Mesendoderm (in vitro differentiated cells): ENCODE results near the gene ACBD6.

Experiments
- DNase-seq: peaks from one replicate; pipeline ENCODE4 v3.0.0; 2013
- H2AK5ac ChIP-seq: 2 replicates; pipeline ENCODE4 v1.6.1; 2013; ENCODE audit warnings: low read length, inconsistent platforms
- H2BK120ac ChIP-seq: 2 replicates; pipeline ENCODE4 v1.6.1; 2013; ENCODE audit warnings: low read depth, mild to moderate bottlenecking, low read length, moderate library complexity, mixed read lengths
- H2BK15ac ChIP-seq: replicated peaks from 2 replicates; pipeline ENCODE4 v1.6.1; 2013; ENCODE audit warnings: low read depth, mild to moderate bottlenecking, moderate library complexity
- H2BK5ac ChIP-seq: 2 replicates; pipeline ENCODE4 v1.6.1; 2013; ENCODE audit warnings: low read length, inconsistent platforms
- H3K18ac ChIP-seq: 2 replicates; pipeline ENCODE4 v1.6.1; 2013; ENCODE audit warnings: mild to moderate bottlenecking, low read length, mixed read lengths
- H3K23ac ChIP-seq: one replicate; pipeline ENCODE4 v1.6.1; 2013; ENCODE audit warnings: low read length
- H3K27ac ChIP-seq: 2 replicates; pipeline ENCODE4 v1.5.1; 2013; ENCODE audit warnings: low read depth, mild to moderate bottlenecking, inconsistent platforms, low read length, moderate library complexity
- H3K27me3 ChIP-seq: 2 replicates; pipeline ENCODE4 v1.6.1; 2013; ENCODE audit warnings: low read length, control low read depth, mild to moderate bottlenecking, inconsistent platforms; ENCODE audit not compliant: insufficient read depth, poor library complexity
- H3K36me3 ChIP-seq: 2 replicates; pipeline ENCODE4 v1.6.1; 2013; ENCODE audit warnings: low read length, inconsistent platforms; ENCODE audit not compliant: control insufficient read depth, insufficient read depth
- H3K4ac ChIP-seq: one replicate; pipeline ENCODE4 v1.6.1; 2013; ENCODE audit warnings: low read depth, mild to moderate bottlenecking, low read length, moderate library complexity
- H3K4me1 ChIP-seq: 2 replicates; pipeline ENCODE4 v1.6.1; 2013; ENCODE audit warnings: low read depth, low read length, inconsistent platforms; ENCODE audit not compliant: control insufficient read depth
- H3K4me2 ChIP-seq: 2 replicates; pipeline ENCODE4 v1.6.1; 2013; ENCODE audit warnings: low read length
- H3K4me3 ChIP-seq: 2 replicates; pipeline ENCODE4 v1.5.1; 2013; ENCODE audit warnings: mild to moderate bottlenecking, low read length
- H3K56ac ChIP-seq: one replicate; pipeline ENCODE4 v1.6.1; 2013; ENCODE audit warnings: low read length
- H3K79me1 ChIP-seq: 2 replicates; pipeline ENCODE4 v1.6.1; 2013; ENCODE audit warnings: low read length, inconsistent platforms
- H3K79me2 ChIP-seq: 2 replicates; pipeline ENCODE4 v1.6.1; 2013; ENCODE audit warnings: mild to moderate bottlenecking, low read length; ENCODE audit not compliant: control insufficient read depth, insufficient read depth
- H3K9ac ChIP-seq: 2 replicates; pipeline ENCODE4 v1.6.1; 2013; ENCODE audit warnings: low read length, inconsistent platforms
- H4K5ac ChIP-seq: one replicate; pipeline ENCODE4 v1.6.1; 2013; ENCODE audit warnings: low read length
- H4K8ac ChIP-seq: one replicate; pipeline ENCODE4 v1.6.1; 2013; ENCODE audit warnings: low read depth, mild to moderate bottlenecking, control low read depth, low read length, moderate library complexity
- WGBS: extraction: QIAGEN DNeasy Blood & Tissue Kit; methylation state at CpG from one replicate; pipeline ENCODE4 v1.1.7; 2013; ENCODE audit warnings: low lambda C conversion rate, missing lambda C conversion rate; ENCODE audit not compliant: insufficient coverage; ENCODE audit errors: extremely low coverage; 5-methylcytosine and 5-hydroxymethylcytosine counted together

Gene ACBD6

DNA sequence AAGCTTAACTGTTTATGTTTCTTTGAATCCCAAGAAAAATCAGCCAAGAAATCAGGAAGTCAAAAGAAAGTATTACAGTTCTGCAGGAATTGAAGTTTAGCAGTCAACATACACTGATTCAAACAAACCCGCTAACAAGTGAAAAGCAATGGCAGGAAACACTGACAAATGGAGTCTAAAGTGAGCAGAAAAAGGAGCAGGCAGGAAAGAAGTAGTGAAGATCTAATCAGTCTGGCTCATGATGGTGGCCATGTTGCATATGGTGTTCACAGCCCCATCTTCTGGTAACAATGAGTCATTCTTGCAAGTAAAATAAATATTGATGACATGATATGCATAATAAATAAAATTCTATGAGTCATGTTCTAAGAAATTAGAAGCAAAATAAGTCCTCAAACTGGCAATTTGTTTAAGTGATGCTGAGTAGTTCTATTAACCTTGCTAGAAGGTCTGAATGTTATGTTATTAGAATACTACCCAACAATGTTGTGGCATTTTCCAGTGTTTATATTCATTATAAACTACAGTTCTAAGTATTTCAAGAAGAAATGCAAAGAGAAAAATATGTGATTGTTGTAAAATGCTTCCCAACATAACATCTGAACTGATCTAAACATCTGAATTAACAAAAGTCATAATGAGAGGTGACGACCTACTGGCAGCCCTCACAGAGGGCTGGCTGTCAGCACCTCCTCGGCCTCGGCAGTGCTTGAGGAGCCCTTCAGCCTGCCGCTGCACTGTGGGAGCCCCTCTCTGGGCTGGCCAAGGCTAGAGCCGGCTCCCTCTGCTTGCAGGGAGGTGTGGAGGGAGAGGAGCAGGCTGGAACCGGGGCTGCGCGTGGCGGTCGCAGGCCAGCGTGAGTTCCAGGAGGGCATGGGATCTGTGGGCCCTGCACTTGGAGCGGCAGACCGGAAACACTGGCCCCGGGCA is 5.7 kb upstream of the ACBD6 start:
- Histone ChIP-seq H3K36me3 (no peaks in the 10 kb centered on the region), H2AK5ac (no peak overlapping the region), H2BK5ac (no peak overlapping the region), H2BK120ac (no peak overlapping the region), H3K56ac (no peak overlapping the region), H3K9ac (no peak overlapping the region), H3K27me3 (no peaks in the 10 kb centered on the region), H3K4me1 (no peaks in the 10 kb centered on the region), H4K8ac (no peak overlapping the region), H4K5ac (no peak overlapping the region), H3K4me2 (no peak overlapping the region), H3K79me1 (no peaks in the 10 kb centered on the region), H2BK15ac (no peak overlapping the region), H3K23ac (no peak overlapping the region), H3K79me2 (no peaks in the 10 kb centered on the region), H3K4ac (no peak overlapping the region), H3K18ac (no peak overlapping the region), H3K4me3 (no peak overlapping the region), H3K27ac (no peak overlapping the region)
- no peak for DNase-seq
- WGBS: no CpG with 5 or more reads among the region's 15 CpGs

DNA sequence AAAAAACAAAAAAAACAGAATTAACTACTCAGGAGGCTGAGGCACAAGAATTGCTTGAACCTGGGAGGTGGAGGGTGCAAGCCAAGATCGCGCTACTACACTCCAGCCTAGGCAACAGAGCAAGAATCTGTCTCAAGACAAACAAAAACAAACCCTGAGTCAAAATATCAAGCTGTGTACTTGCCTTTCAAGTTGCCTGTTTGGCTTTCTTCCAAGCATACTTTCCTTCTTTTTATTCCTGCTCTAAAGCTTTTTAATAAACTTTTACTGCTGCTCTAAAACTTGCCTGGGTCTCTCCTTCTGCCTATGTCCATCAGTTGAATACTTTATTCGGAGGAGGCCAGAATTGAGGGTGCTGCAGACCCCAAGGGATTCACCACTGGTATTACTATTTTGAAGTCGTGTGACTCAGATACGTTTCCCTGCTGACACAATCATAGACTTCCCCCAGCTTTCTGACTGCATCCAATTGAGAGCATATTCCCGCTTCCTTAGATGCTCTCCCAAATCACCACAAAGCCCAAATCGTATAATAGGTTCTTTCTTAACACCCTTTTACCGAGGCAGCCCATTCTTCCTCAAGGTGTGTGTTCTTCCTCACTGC is 3.5 kb upstream of the ACBD6 start:
- H3K27me3 ChIP-seq: no peaks in the 10 kb centered on the region
- no peaks in the 10 kb centered on the region for H3K4me1 ChIP-seq
- H3K23ac ChIP-seq: no peak overlapping the region
- no peak overlapping the region for H3K27ac ChIP-seq
- H2BK15ac ChIP-seq: no peak overlapping the region
- no peak overlapping the region for H3K4ac ChIP-seq
- H4K5ac ChIP-seq: no peak overlapping the region
- no peak overlapping the region for H3K4me3 ChIP-seq
- no peak for DNase-seq
- H3K4me2 ChIP-seq: no peak overlapping the region
- no peak overlapping the region for H4K8ac ChIP-seq
- WGBS: no CpG with 5 or more reads among the region's 8 CpGs
- peaks cover 4% of the 10 kb centered on the region for H3K79me2 ChIP-seq
- H3K79me1 ChIP-seq: peaks cover 2% of the 10 kb centered on the region
- no peak overlapping the region for H2BK5ac ChIP-seq
- H3K56ac ChIP-seq: no peak overlapping the region
- no peak overlapping the region for H2AK5ac ChIP-seq
- H2BK120ac ChIP-seq: no peak overlapping the region
- no peaks in the 10 kb centered on the region for H3K36me3 ChIP-seq
- no peak overlapping the region for H3K18ac ChIP-seq
- H3K9ac ChIP-seq: no peak overlapping the region

DNA sequence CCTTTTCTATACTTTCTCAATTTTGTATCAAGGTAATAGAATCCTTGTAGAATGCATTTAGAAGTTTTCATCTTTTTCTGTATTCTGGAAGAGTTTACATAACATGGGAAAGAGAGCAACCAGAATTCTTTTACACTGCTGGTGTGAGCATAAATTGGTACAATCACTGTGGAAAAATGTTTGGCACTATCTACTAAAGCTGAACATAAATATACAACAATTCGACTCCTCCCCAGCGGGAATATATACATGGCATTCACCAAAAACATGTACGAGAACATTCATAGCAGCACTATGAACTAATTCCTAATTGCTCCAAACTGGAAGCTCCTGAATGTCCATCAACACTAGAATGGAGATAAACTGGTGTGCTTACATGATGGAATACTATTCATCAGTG is 1.8 kb upstream of the ACBD6 start:
- no CpG with 5 or more reads among the region's 3 CpGs for WGBS
- H2BK5ac ChIP-seq: no peak overlapping the region
- no peak overlapping the region for H2BK120ac ChIP-seq
- H3K4me3 ChIP-seq: no peak overlapping the region
- DNase-seq: no peak
- no peaks in the 10 kb centered on the region for H3K4me1 ChIP-seq
- no peak overlapping the region for H3K27ac ChIP-seq
- H3K56ac ChIP-seq: no peak overlapping the region
- peaks cover 7% of the 10 kb centered on the region for H3K79me2 ChIP-seq
- no peak overlapping the region for H2AK5ac ChIP-seq
- H3K79me1 ChIP-seq: peaks cover 4% of the 10 kb centered on the region
- no peak overlapping the region for H3K4me2 ChIP-seq
- H3K9ac ChIP-seq: no peak overlapping the region
- H3K36me3 ChIP-seq: no peaks in the 10 kb centered on the region
- H4K5ac ChIP-seq: no peak overlapping the region
- H3K27me3 ChIP-seq: no peaks in the 10 kb centered on the region
- no peak overlapping the region for H3K18ac ChIP-seq
- H2BK15ac ChIP-seq: no peak overlapping the region
- no peak overlapping the region for H3K23ac ChIP-seq
- H4K8ac ChIP-seq: no peak overlapping the region
- no peak overlapping the region for H3K4ac ChIP-seq

DNA sequence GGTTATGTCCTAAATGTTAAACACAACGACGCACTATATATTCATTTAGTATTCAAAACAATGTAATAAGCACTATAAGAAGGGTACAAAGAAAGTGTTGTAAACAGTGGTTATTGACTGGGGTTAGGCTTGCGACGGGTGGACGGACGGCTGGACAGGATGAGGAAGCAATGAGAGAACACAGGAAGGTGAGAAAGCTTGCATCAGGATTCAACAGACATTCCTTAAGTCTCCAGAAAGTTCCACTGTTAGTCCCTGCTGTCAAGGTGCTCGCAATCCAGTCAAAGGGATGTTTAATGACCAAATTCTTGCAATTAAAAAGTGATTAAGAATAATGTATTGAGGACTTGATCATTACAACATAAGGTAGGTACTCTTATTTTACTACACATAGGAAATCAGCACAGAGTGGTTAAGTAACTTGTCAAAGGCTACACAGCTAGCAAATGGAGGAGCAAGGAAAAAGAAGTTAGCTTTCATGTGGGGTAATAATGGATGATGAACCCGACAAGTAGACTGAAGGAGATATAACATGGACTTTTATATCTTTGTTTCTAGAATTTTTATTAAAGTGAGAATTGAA is 994 bp upstream of the ACBD6 start:
- WGBS: no CpG with 5 or more reads among the region's 8 CpGs
- Histone ChIP-seq H3K18ac (no peak overlapping the region), H3K27ac (no peak overlapping the region)

DNA sequence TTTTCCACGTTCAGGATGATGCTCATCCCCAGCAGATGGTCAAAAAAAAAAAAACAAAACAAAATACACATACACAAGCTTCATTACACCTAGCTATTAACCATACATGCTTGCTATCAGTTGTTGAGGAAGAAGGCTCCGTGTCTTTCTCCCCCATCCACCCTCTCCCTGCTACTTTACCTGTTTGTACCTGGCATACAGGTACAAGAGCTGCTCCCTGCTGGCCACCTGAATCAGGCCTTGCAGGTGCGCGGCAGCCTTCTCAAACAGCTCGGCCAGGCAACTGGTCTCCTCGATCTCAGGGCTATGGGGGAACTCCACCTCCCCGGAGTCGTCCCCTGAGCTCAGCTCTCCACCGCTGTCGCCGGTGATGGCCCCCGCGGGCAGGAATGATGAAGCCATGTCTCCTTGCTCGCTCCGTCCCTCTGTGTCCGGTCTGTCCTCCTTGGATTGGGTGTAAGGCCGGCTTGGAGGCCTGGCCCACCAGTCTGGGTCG is 464 bp downstream of the ACBD6 start:
- H3K4me2 ChIP-seq: peak overlapping the region; percentile 71
- H3K56ac ChIP-seq: peak overlapping the region; percentile 99
- H2BK15ac ChIP-seq: no peak overlapping the region
- H3K36me3 ChIP-seq: no peaks in the 10 kb centered on the region
- H3K79me1 ChIP-seq: peaks cover 4% of the 10 kb centered on the region
- H3K23ac ChIP-seq: peak overlapping the region; percentile 75
- H3K9ac ChIP-seq: peak overlapping the region; percentile 95
- no CpG with 5 or more reads among the region's 18 CpGs for WGBS
- H2BK5ac ChIP-seq: peak overlapping the region; percentile 48
- no peak for DNase-seq
- H3K27ac ChIP-seq: peak overlapping the region; percentile 70
- peaks cover 8% of the 10 kb centered on the region for H3K79me2 ChIP-seq
- no peak overlapping the region for H3K18ac ChIP-seq
- no peak overlapping the region for H4K8ac ChIP-seq
- peak overlapping the region; percentile 78 for H3K4me3 ChIP-seq
- H3K27me3 ChIP-seq: no peaks in the 10 kb centered on the region
- H2BK120ac ChIP-seq: no peak overlapping the region
- H4K5ac ChIP-seq: no peak overlapping the region
- H2AK5ac ChIP-seq: no peak overlapping the region
- H3K4me1 ChIP-seq: no peaks in the 10 kb centered on the region
- H3K4ac ChIP-seq: no peak overlapping the region

More for the DNA sequence above, 994 bp upstream of the ACBD6 start:
- no peak overlapping the region for H2BK120ac ChIP-seq
- H3K56ac ChIP-seq: peak overlapping the region; percentile 99
- no peak overlapping the region for H3K4me3 ChIP-seq
- peak overlapping the region; percentile 14 for H3K4me2 ChIP-seq
- H3K4ac ChIP-seq: no peak overlapping the region
- no peak overlapping the region for H4K5ac ChIP-seq
- peaks cover 4% of the 10 kb centered on the region for H3K79me1 ChIP-seq
- no peaks in the 10 kb centered on the region for H3K36me3 ChIP-seq
- no peak overlapping the region for H2BK5ac ChIP-seq
- H2AK5ac ChIP-seq: no peak overlapping the region
- H3K23ac ChIP-seq: no peak overlapping the region
- H3K9ac ChIP-seq: peak overlapping the region; percentile 95
- no peak overlapping the region for H2BK15ac ChIP-seq
- peaks cover 7% of the 10 kb centered on the region for H3K79me2 ChIP-seq
- H4K8ac ChIP-seq: no peak overlapping the region
- DNase-seq: peak; percentile 18
- no peaks in the 10 kb centered on the region for H3K4me1 ChIP-seq
- H3K27me3 ChIP-seq: no peaks in the 10 kb centered on the region
